Measurements from ENCODE around the gene RGS10. TPM values are rescaled to one million over a fixed set of nuclear protein-coding genes. Genes with fewer than 3 reads are reported as not detected.

Gene RGS10
- polyA plus RNA-seq, 5 donors, result 11.3 to 16.9 (median 14.6) TPM

- DNase-seq, result no peak
These were observed 91.1 kb downstream of the RGS10 start for GRCh38 chr10:119451300-119451896.

- no peak for DNase-seq
These were observed 91.8 kb downstream of the RGS10 start for GRCh38 chr10:119450606-119451299.

Other genes starting within 250 kb of the RGS10 start
- gene TIAL1, start 54.2 kb upstream of the RGS10 start, polyA plus RNA-seq (ENCODE audit: insufficient read depth in 1 of 5, insufficient read length in 5 of 5, low replicate concordance in 1 of 5), result 100 to 1,000 TPM; 138 to 229 (median 193) TPM
- 10 to 100 TPM; 13.7 to 23.4 (median 16.6) TPM for gene BAG3, start 108.7 kb upstream of the RGS10 start, polyA plus RNA-seq (ENCODE audit: insufficient read depth in 1 of 5, insufficient read length in 5 of 5, low replicate concordance in 1 of 5)
- gene INPP5F, start 183.3 kb upstream of the RGS10 start, polyA plus RNA-seq (ENCODE audit: insufficient read depth in 1 of 5, insufficient read length in 5 of 5, low replicate concordance in 1 of 5), result 10 to 100 TPM; 31.6 to 50.5 (median 40.6) TPM

Data from right lung (tissue), 5 donors.